Head of caudate nucleus (tissue), 42 donors: ENCODE results near the gene APC2.

Experiments used
- DNase-seq, 42 donors: peaks; one replicate each; pipeline versions ENCODE4 v3.0.0 to v3.0.0-alpha.2; 2020 to 2021; ENCODE audit warnings: mixed read lengths in 7 of 42
- intact Hi-C: fragments of 100-400 bp; cut with DNase I; formaldehyde crosslinking; loops from one replicate; pipeline ENCODE4 v1.15.0; 2022

Gene APC2

GRCh38 chr19:1449467-1450442 lies at the start of gene APC2:
Gene APC2 (plus strand): TSS chr19:1450121. CDS start chr19:1453002, 2,881 bp downstream.
- intact Hi-C loops: no loop called here
- peak; percentile 79 to 97 (median 94) for DNase-seq

GRCh38 chr19:1400281-1401137 lies 49.4 kb upstream of the APC2 start:
- DNase-seq: peak in 9 of 42 donors; percentile 39 to 69 (median 49)
- intact Hi-C loops: no loop called here

- intact Hi-C loops: no loop called here
- peak in 32 of 42 donors; percentile 53 to 84 (median 72) for DNase-seq
These were observed 48.6 kb upstream of the APC2 start, which contains the start of gene GAMT for GRCh38 chr19:1401138-1401888. Gene GAMT (minus strand): TSS chr19:1401542. CDS start chr19:1401476, 66 bp downstream.

GRCh38 chr19:1401889-1402217 lies 48.1 kb upstream of the APC2 start:
- no peak for DNase-seq
- intact Hi-C loops: no loop called here

- intact Hi-C loops: no loop called here
- DNase-seq: no peak
These were observed 47.4 kb upstream of the APC2 start for GRCh38 chr19:1402411-1403070.

GRCh38 chr19:1406774-1407527 lies 43.0 kb upstream of the APC2 start:
- intact Hi-C loops: loop anchor here (5.0 kb wide), 1 partner anchor 35 kb away; no protein-coding TSS in a partner anchor

GRCh38 chr19:1407528-1408299 lies 42.2 kb upstream of the APC2 start, which contains the start of gene DAZAP1:
Gene DAZAP1 (plus strand): TSS chr19:1407586. CDS start chr19:1407774, 188 bp downstream.
- DNase-seq: peak in 1 of 42 donors; percentile 23
- intact Hi-C loops: loop anchor here (5.0 kb wide), 1 partner anchor 35 kb away; no protein-coding TSS in a partner anchor

More at GRCh38 chr19:1406774-1407527, 43.0 kb upstream of the APC2 start:
- peak; percentile 94 to 100 (median 99) for DNase-seq

GRCh38 chr19:1408300-1409203 lies 41.4 kb upstream of the APC2 start:
- peak in 4 of 42 donors; percentile 37 to 61 (median 54) for DNase-seq

GRCh38 chr19:1409204-1410005 lies 40.5 kb upstream of the APC2 start:
- intact Hi-C loops: loop anchor here (5.0 kb wide), 1 partner anchor 33 kb away; no protein-coding TSS in a partner anchor
- DNase-seq: no peak

More at GRCh38 chr19:1408300-1409203, 41.4 kb upstream of the APC2 start:
- intact Hi-C loops: loop anchor here (5.0 kb wide), 1 partner anchor 34 kb away; no protein-coding TSS in a partner anchor

GRCh38 chr19:1410136-1410786 lies 39.7 kb upstream of the APC2 start:
- intact Hi-C loops: no loop called here
- no peak for DNase-seq

- intact Hi-C loops: no loop called here
- no peak for DNase-seq
These were observed 39.1 kb upstream of the APC2 start for GRCh38 chr19:1410789-1411188.

GRCh38 chr19:1411255-1412191 lies 38.4 kb upstream of the APC2 start:
- intact Hi-C loops: no loop called here
- DNase-seq: peak; percentile 77 to 98 (median 93)

- intact Hi-C loops: no loop called here
- no peak for DNase-seq
These were observed 37.5 kb upstream of the APC2 start for GRCh38 chr19:1412323-1412923.
